Uterus (tissue), 2 donors: ENCODE data around the gene FBRS.

Experiments
- CTCF ChIP-seq, 4 experiments: fragments of 200-600 bp in 2 of 4; fragments of 450-650 bp in 2 of 4; sonication (generic) in 2 of 4; IDR thresholded peaks; one replicate each; pipeline ENCODE4 v1.5.1; 2016 to 2019; ENCODE audit warnings: antibody characterized with exemption in 4 of 4, mild to moderate bottlenecking in 2 of 4, moderate library complexity in 1 of 4
- POLR2A ChIP-seq, 2 donors: fragments of 450-650 bp; IDR thresholded peaks; one replicate each; pipeline ENCODE4 v1.6.1; 2016; ENCODE audit warnings: antibody characterized with exemption in 2 of 2, mild to moderate bottlenecking in 1 of 2, moderate library complexity in 1 of 2

- TF ChIP-seq CTCF (IDR thresholded peaks at IDR 0.05): no peak
- no peak for TF ChIP-seq POLR2A (IDR thresholded peaks at IDR 0.05)
Observed at GRCh38 chr16:30677931-30678585, 19.8 kb downstream of the FBRS start.
